Occipital lobe (tissue), 2 donors: ENCODE measurements around the gene GRM2. TPM values are rescaled to one million over a fixed set of nuclear protein-coding genes. Genes with fewer than 3 reads are reported as not detected.

Experiments
- DNase-seq: peaks from one replicate; lab custom pipeline; 2025; lab: John Stamatoyannopoulos, UW
- total RNA-seq: library from RNA; depleted of rRNA; stranded (reverse); fragments of >200 nt; gene quantifications from one replicate; pipeline ENCODE4 v1.2.3, GENCODE V29; 2014

The GRM2 gene
- total RNA-seq, 1 donor from 2014 or later: 12.5 TPM

DNA sequence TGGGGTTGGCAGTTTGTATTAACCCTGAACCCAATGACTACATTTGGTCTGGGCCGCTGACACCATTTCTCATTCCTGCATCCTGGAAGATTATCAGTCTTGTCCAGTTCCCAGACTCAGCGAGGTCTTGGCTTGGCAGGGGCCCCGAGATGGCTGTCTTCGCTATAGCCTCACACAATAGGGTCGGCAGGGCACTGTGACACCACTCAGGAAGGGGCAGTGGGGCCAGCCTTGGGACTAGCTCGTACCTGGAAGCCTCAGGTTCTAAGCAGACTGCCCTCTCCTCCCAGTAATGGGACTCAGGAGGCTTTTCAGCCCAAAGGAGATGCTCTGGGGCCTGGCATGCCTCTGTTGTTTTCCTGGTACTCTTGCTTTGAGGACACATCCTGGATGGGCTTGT is 26.7 kb upstream of the GRM2 start:
- DNase-seq: no peak

DNA sequence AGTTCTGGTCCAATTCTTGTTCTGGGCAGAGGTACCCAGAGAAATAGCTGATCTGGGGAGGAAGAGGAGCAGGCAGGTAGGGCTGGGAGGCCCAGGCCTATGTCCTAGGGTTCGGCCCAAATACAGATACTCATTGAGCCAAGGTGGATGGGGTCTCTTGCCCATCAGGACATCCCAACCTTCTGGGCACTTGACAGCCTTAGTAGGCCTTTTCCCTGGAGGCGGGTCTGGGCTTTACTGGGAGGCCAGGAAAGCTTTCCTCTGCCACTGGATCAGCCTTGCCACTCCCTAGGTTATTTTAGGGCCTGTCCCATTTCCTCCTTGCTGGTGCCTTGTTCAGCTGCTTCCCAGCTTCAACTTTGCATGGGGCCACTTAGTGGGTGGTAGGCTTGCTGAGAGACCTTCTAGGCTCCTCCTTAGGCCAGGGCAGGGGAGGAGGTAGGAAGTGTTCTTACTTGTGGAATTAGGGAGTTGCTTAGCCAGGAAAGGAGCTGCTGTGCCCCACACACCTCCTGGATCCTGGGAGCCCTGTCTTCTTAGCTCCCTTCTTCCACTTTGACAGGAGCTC is 26.1 kb upstream of the GRM2 start:
- DNase-seq: no peak

DNA sequence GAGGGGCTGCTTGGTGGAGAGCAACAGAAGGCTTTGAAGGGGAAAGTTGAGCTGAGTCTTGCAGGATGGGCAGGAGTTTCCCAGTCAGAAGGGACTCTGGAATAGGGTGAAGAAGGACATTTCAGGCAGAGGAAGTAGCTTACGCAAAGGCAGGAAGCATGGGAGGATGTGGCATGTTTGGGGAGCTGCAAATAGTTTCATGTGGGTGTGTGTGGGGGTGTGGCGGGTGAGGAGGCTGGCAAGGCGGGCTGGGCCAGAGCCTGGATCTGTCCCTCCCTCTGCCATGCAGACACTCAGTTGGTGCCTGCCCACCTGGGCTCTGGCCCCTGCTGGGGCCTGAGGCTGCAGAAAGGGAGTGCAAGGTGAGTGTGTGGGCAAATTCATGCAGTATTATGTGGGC is 25.4 kb upstream of the GRM2 start:
- DNase-seq: no peak

- DNase-seq: peak; percentile 33
Measured at GRCh38 chr3:51682079-51682478, 24.8 kb upstream of the GRM2 start.

GRCh38 chr3:51682526-51682925 is 24.3 kb upstream of the GRM2 start:
- DNase-seq: no peak

GRCh38 chr3:51683566-51683965 is 23.3 kb upstream of the GRM2 start:
- DNase-seq: no peak

GRCh38 chr3:51684971-51685751 is 21.7 kb upstream of the GRM2 start:
- no peak for DNase-seq

DNA sequence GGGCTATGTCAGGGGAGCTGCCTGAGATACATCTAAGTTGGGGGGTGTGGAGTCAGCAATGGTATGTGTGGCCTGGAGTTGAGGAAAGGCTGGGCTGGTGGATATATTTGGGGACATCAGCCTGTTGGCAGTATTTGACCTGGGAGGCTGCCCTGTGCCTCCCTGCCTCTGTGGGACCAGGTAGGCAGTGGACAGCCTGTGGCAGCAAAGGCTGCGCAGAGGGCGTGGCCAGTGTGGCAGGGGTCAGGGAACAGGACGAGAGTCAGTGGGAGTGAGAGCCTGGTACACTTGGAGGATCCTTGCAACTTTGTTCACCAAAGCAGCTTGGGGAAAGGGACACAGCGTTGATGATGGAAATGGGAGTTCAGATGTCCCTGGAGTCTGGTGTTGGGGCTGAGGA is 20.8 kb upstream of the GRM2 start:
- no peak for DNase-seq

- no peak for DNase-seq
Measured at GRCh38 chr3:51686512-51687215, 20.2 kb upstream of the GRM2 start.

DNA sequence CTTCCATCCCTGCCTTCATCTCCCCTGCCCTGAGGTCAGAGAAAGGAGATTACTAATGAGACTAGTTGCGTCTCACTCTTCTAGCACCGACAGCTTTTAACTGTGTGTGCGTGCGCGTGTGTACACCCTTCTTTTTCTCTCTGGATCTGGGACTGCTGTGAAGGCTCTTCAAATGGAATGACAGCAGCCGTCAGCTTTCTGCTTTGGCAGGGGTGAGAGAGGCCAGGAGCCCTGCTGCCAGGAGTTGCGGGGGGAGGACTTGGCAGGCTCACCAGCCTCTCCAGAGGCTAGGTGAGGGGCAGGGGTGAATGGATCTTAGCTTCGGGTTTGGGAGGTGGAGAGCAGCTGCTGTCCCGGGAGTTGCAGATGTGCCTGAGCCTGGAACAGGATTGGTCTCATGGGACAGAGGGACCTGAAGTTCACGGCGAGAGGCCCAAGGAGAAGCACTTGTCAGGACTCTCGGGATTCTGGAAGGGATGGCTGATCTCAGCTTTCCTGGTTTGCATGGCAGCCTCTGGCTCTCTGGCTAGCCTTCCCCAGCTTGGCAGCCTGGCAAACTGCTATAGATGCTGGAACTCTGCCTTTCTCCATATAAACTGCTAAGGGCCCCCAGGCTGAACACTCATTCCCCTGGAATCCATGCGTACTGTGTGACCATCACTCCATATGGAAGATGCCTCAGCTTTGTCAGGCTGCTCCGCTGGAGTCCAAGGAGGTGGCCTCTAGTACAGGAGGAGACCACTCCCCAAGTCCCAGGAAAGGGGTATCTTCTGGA is 19.2 kb upstream of the GRM2 start:
- DNase-seq: no peak

- DNase-seq: no peak
Measured at GRCh38 chr3:51688206-51688600, 18.7 kb upstream of the GRM2 start.

DNA sequence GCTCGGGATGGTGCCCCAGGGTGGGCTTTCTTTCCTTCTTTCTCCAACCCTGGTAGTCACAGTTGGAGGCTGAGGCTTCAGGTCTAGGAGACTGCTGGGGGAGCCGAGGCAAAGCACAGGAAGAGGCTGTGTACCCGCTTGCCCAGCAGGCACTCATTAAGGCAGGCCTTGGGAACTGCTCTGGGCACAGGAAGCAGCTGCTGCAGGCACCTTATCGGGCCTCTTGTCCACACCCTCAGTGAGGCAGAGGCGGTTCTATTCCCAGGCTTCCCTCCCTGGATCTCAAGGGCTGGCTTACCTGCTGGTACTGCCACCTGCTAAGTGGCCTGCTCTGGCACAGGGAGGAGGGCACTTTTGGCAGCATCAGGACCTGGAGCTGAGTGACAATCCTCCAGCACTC is 15.8 kb upstream of the GRM2 start:
- DNase-seq: no peak

DNA sequence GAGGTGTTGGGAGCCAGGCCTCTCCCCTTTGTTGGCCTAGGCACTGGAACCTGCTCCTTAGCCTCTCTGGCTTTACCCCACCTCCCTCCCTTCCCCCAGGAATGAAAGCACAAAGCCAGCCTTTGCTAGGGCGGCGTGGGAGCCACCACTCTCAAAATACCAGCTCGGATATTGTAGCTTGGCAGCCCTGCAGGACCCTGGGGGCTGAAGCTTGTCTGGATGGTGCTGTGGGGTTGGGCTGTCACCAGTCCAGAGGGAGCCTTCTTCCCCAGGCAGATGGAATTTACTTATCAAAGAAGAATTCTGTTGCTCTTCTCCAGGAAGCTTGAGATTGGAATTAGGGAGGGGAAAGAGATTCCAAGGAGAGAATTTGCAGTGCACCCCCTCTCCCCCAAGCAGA is 14.9 kb upstream of the GRM2 start:
- DNase-seq: no peak

- no peak for DNase-seq
Measured at GRCh38 chr3:51692980-51693395, 13.9 kb upstream of the GRM2 start.

DNA sequence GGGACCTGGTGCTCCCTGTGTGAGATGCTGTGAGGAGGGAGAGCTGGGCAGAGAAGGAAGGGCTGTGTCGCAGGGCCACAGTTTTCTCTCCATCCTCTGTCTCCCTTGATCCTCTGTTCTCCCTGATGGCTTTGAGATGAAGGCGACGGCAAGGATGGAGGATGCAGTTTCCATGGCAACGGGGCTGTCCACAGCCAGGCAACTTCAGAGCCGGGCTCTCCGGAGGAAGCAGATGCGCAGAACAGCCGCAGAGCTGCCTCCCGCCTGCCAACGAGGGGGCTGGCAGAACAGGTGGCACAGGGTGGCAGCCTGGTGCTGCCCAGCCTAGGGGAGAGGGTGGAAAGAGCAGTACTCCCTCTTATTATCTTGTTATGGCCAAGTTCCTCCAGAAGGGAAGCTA is 9.9 kb upstream of the GRM2 start:
- peak; percentile 77 for DNase-seq

DNA sequence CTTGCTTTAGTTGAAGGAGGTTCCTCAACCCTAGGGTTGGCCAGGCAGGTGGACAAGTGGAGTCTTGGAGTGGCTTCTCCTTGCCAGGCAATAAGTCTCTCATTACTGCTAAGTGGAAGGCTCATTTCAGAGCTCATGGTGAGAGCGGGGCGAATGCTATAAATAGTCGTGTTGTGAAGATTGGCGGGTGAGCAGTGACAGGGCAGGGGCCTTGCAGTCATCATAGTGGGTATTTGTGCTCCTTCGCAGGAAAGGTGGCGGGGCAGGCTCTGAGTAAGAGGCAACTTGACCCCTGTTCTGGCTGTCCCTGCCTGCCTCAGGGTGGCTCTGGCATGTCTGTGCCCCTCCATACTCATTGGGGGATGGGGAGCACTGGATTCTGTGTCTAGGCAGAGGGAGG is 8.7 kb upstream of the GRM2 start:
- DNase-seq: no peak

DNA sequence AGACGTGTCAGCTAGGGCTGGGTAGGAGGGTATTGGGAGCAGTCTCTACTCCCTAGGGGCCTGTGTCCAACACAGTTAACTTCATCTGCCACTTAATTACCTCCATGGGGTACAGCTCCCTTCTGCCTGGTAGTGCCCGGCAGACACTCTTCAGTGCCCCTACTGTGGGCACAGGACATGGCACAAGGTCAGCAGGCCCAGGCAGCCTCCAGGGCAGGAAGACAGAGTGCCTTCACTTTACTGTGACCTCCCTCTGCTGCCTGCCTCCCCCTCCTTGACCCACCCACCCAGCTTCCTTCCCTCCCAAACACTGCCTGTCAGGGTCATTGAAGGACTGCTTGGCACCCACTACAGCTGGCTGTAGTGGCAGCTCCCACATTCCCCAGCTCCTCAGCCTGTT is 6.5 kb upstream of the GRM2 start:
- DNase-seq: no peak

- DNase-seq: no peak
Measured at GRCh38 chr3:51702156-51702555, 4.7 kb upstream of the GRM2 start.

GRCh38 chr3:51703068-51703760 is 3.7 kb upstream of the GRM2 start:
- DNase-seq: no peak

GRCh38 chr3:51703761-51704510 is 2.9 kb upstream of the GRM2 start:
- DNase-seq: no peak

GRCh38 chr3:51704511-51704950 is 2.3 kb upstream of the GRM2 start:
- no peak for DNase-seq
